ENCODE measurements around the gene RNF144B. TPM values are rescaled to one million over a fixed set of nuclear protein-coding genes. Genes with fewer than 3 reads are reported as not detected.

The RNF144B gene
- total RNA-seq, 1 experiment from 2014 or later, result 2.3 TPM

GRCh38 chr6:18507018-18507415 lies 119.9 kb downstream of the RNF144B start:
- Histone ChIP-seq H3K79me2 (ENCODE audit: insufficient read depth, low read length) (no peaks in the 10 kb centered on the region), H3K14ac (ENCODE audit: insufficient read depth, low read length) (no peak overlapping the region), H2BK15ac (ENCODE audit: low read depth, low read length) (no peak overlapping the region), H3K27me3 (ENCODE audit: insufficient read depth, low read length) (no peaks in the 10 kb centered on the region), H2AFZ (ENCODE audit: low read length) (no peak overlapping the region), H4K8ac (replicated peaks; ENCODE audit: insufficient read length, low read depth, low read length) (no peak overlapping the region), H3K4ac (ENCODE audit: low read depth, low read length) (no peak overlapping the region), H3K4me1 (ENCODE audit: insufficient read depth, low read length) (no peaks in the 10 kb centered on the region), H4K5ac (ENCODE audit: insufficient read length, low read depth, low read length) (no peak overlapping the region), H2AK5ac (ENCODE audit: insufficient read length, low read length) (no peak overlapping the region), H2BK12ac (ENCODE audit: insufficient read length, low read depth, low read length) (no peak overlapping the region), H4K91ac (ENCODE audit: insufficient read length, low read depth, low read length) (no peak overlapping the region), H3K79me1 (ENCODE audit: insufficient read depth, low read depth, low read length, poor library complexity, severe bottlenecking) (no peaks in the 10 kb centered on the region), H2BK5ac (ENCODE audit: insufficient read length, low read length) (no peak overlapping the region), H2BK20ac (ENCODE audit: low read depth, low read length, poor library complexity, severe bottlenecking) (no peak overlapping the region), H3T11ph (ENCODE audit: low read length) (no peak overlapping the region), H4K20me1 (ENCODE audit: control insufficient read depth, insufficient read depth, insufficient read length) (no peaks in the 10 kb centered on the region), H3K18ac (ENCODE audit: insufficient read length, low read depth, low read length) (no peak overlapping the region), H3K23me2 (ENCODE audit: insufficient read length, low read depth, low read length, poor library complexity, severe bottlenecking) (no peaks in the 10 kb centered on the region), H3K9ac (ENCODE audit: extremely low read depth, insufficient read length, low read length) (no peak overlapping the region), H3K4me2 (ENCODE audit: insufficient read depth, insufficient read length, low read length) (no peak overlapping the region), H3K56ac (ENCODE audit: insufficient read length, low read depth, low read length) (no peak overlapping the region), H3K9me3 (ENCODE audit: control insufficient read depth, low read depth, low read length) (no peaks in the 10 kb centered on the region), H3K23ac (ENCODE audit: insufficient read length, low read depth, low read length) (no peak overlapping the region), H3K27ac (ENCODE audit: insufficient read length, low read depth, low read length) (no peak overlapping the region), H2BK120ac (ENCODE audit: low read depth, low read length, poor library complexity, severe bottlenecking) (no peak overlapping the region)
- TF ChIP-seq CTCF (conservative IDR thresholded peaks at IDR 0.05), result no peak
- Mint-ChIP-seq H3K36me3 (ENCODE audit: insufficient read depth in 1 of 3, low read depth in 3 of 3) (no peaks in the 10 kb centered on the region), H3K9me3 (no peaks in the 10 kb centered on the region; a peak in 1 of 5 replicates), H3K27ac (0 out of 7 replicates have a peak overlapping the region, but pooled peaks of 1 of the 3 experiments have one; percentile 2), H3K4me3 (no peak overlapping the region), H3K27me3 (ENCODE audit: low read depth) (no peaks in the 10 kb centered on the region), H3K4me1 (peaks cover 12 to 16% of the 10 kb centered on the region in 2 experiments)
- WGBS (ENCODE audit: extremely low coverage, insufficient read length, low lambda C conversion rate), result no CpG with 5 or more reads among the region's 7 CpGs
- DNase-seq, result no peak

Measured in H9 (cell line).